H9 (cell line): ENCODE measurements around the gene MPP2. TPM values are rescaled to one million over a fixed set of nuclear protein-coding genes. Genes with fewer than 3 reads are reported as not detected.

Experiments
- DNase-seq: peaks from one replicate; pipeline ENCODE4 v3.0.0-alpha.2; 2017
- H2AFZ ChIP-seq: one replicate; pipeline ENCODE4 v1.6.1; 2013; ENCODE audit warnings: mild to moderate bottlenecking, low read length, control low read depth, moderate library complexity
- H2AK5ac ChIP-seq: 2 replicates; pipeline ENCODE4 v1.6.1; 2013; ENCODE audit warnings: low read length, control low read depth, mixed read lengths; ENCODE audit not compliant: insufficient read length
- H2BK120ac ChIP-seq: one replicate; pipeline ENCODE4 v1.6.1; 2013; ENCODE audit warnings: low read depth, mild to moderate bottlenecking, low read length, control low read depth, inconsistent platforms; ENCODE audit not compliant: poor library complexity, severe bottlenecking
- H2BK12ac ChIP-seq: 2 replicates; pipeline ENCODE4 v1.6.1; 2013; ENCODE audit warnings: low read length, control low read depth, mixed read lengths, low read depth; ENCODE audit not compliant: insufficient read length
- H2BK15ac ChIP-seq: 2 replicates; pipeline ENCODE4 v1.6.1; 2013; ENCODE audit warnings: low read depth, low read length, control low read depth
- H2BK20ac ChIP-seq: one replicate; pipeline ENCODE4 v1.6.1; 2013; ENCODE audit warnings: low read depth, mild to moderate bottlenecking, low read length, control low read depth, inconsistent platforms; ENCODE audit not compliant: poor library complexity, severe bottlenecking
- H2BK5ac ChIP-seq: 2 replicates; pipeline ENCODE4 v1.6.1; 2013; ENCODE audit warnings: low read length, control low read depth, mixed read lengths; ENCODE audit not compliant: insufficient read length
- H3K14ac ChIP-seq: 2 replicates; pipeline ENCODE4 v1.6.1; 2013; ENCODE audit warnings: low read length, control low read depth; ENCODE audit not compliant: insufficient read depth
- H3K18ac ChIP-seq: 2 replicates; pipeline ENCODE4 v1.6.1; 2013; ENCODE audit warnings: low read depth, mild to moderate bottlenecking, mixed read lengths, low read length, control low read depth; ENCODE audit not compliant: insufficient read length
- H3K23ac ChIP-seq: 2 replicates; pipeline ENCODE4 v1.6.1; 2013; ENCODE audit warnings: low read length, control low read depth, mixed read lengths, low read depth; ENCODE audit not compliant: insufficient read length
- H3K23me2 ChIP-seq: 2 replicates; pipeline ENCODE4 v1.6.1; 2013; ENCODE audit warnings: low read depth, mild to moderate bottlenecking, mixed read lengths, low read length, control low read depth; ENCODE audit not compliant: insufficient read length, poor library complexity, severe bottlenecking
- H3K27ac ChIP-seq: 2 replicates; pipeline ENCODE4 v1.5.1; 2013; ENCODE audit warnings: low read length, control low read depth, mixed read lengths, low read depth; ENCODE audit not compliant: insufficient read length
- H3K27me3 ChIP-seq: 2 replicates; pipeline ENCODE4 v1.6.1; 2013; ENCODE audit warnings: low read length, control low read depth, inconsistent platforms; ENCODE audit not compliant: insufficient read depth
- H3K4ac ChIP-seq: 2 replicates; pipeline ENCODE4 v1.6.1; 2013; ENCODE audit warnings: low read depth, mild to moderate bottlenecking, control low read depth, inconsistent platforms, low read length, moderate library complexity
- H3K4me1 ChIP-seq: 2 replicates; pipeline ENCODE4 v1.6.1; 2013; ENCODE audit warnings: low read length, control low read depth, inconsistent platforms; ENCODE audit not compliant: insufficient read depth
- H3K4me2 ChIP-seq: 2 replicates; pipeline ENCODE4 v1.6.1; 2013; ENCODE audit warnings: low read length, control low read depth, mixed read lengths; ENCODE audit not compliant: insufficient read length, insufficient read depth
- H3K56ac ChIP-seq: 2 replicates; pipeline ENCODE4 v1.6.1; 2013; ENCODE audit warnings: low read depth, mild to moderate bottlenecking, mixed read lengths, low read length, control low read depth; ENCODE audit not compliant: insufficient read length
- H3K79me1 ChIP-seq: 2 replicates; pipeline ENCODE4 v1.6.1; 2013; ENCODE audit warnings: low read depth, mild to moderate bottlenecking, moderate library complexity, low read length, control low read depth, inconsistent platforms; ENCODE audit not compliant: insufficient read depth, poor library complexity, severe bottlenecking
- H3K79me2 ChIP-seq: 2 replicates; pipeline ENCODE4 v1.6.1; 2013; ENCODE audit warnings: low read length, control low read depth, inconsistent platforms; ENCODE audit not compliant: insufficient read depth
- H3K9ac ChIP-seq: 2 replicates; pipeline ENCODE4 v1.6.1; 2013; ENCODE audit warnings: low read length, control low read depth, mixed read lengths; ENCODE audit not compliant: insufficient read length; ENCODE audit errors: extremely low read depth
- H3K9me3 ChIP-seq: one replicate; pipeline ENCODE4 v1.6.1; 2013; ENCODE audit warnings: low read depth, low read length, inconsistent platforms; ENCODE audit not compliant: control insufficient read depth
- H3T11ph ChIP-seq: one replicate; pipeline ENCODE4 v1.6.1; 2013; ENCODE audit warnings: mild to moderate bottlenecking, low read length, control low read depth, inconsistent platforms
- H4K20me1 ChIP-seq: one replicate; pipeline ENCODE4 v1.6.1; 2013; ENCODE audit not compliant: control insufficient read depth, insufficient read length, insufficient read depth
- H4K5ac ChIP-seq: 2 replicates; pipeline ENCODE4 v1.6.1; 2013; ENCODE audit warnings: low read depth, mild to moderate bottlenecking, mixed read lengths, low read length, control low read depth; ENCODE audit not compliant: insufficient read length
- H4K8ac ChIP-seq: replicated peaks from 2 replicates; pipeline ENCODE4 v1.6.1; 2013; ENCODE audit warnings: low read length, control low read depth, mixed read lengths, low read depth; ENCODE audit not compliant: insufficient read length
- H4K91ac ChIP-seq: 2 replicates; pipeline ENCODE4 v1.6.1; 2013; ENCODE audit warnings: low read depth, mild to moderate bottlenecking, moderate library complexity, mixed read lengths, low read length, control low read depth; ENCODE audit not compliant: insufficient read length
- H3K27ac Mint-ChIP-seq, 3 experiments: 2 replicates in 2 of 3; 3 replicates in 1 of 3; pipeline ENCODE4 v1.8.0; 2020 to 2021; ENCODE audit warnings: mixed read lengths in 3 of 3, mild to moderate bottlenecking in 1 of 3, moderate library complexity in 1 of 3
- H3K27me3 Mint-ChIP-seq: 2 replicates; pipeline ENCODE4 v1.8.0; 2021; ENCODE audit warnings: low read depth, mild to moderate bottlenecking, moderate library complexity, mixed read lengths
- H3K36me3 Mint-ChIP-seq, 3 experiments: 2 replicates in 2 of 3; 3 replicates in 1 of 3; pipeline ENCODE4 v1.8.0; 2020 to 2021; ENCODE audit warnings: low read depth in 3 of 3, mixed read lengths in 3 of 3; ENCODE audit not compliant: insufficient read depth in 1 of 3
- H3K4me1 Mint-ChIP-seq, 2 experiments: 2 replicates each; pipeline ENCODE4 v1.8.0; 2020; ENCODE audit warnings: mixed read lengths in 2 of 2
- H3K4me3 Mint-ChIP-seq, 2 experiments: 2 replicates in 1 of 2; 3 replicates in 1 of 2; pipeline ENCODE4 v1.8.0; 2020 to 2021; ENCODE audit warnings: mild to moderate bottlenecking in 2 of 2, mixed read lengths in 2 of 2, moderate library complexity in 1 of 2
- H3K9me3 Mint-ChIP-seq, 2 experiments: 2 replicates in 1 of 2; 3 replicates in 1 of 2; pipeline ENCODE4 v1.8.0; 2020; ENCODE audit warnings: mild to moderate bottlenecking in 2 of 2, mixed read lengths in 2 of 2, moderate library complexity in 1 of 2
- CTCF ChIP-seq: fragments of 200-600 bp; sonication (generic); conservative IDR thresholded peaks from 3 replicates; pipeline ENCODE4 v1.8.0; 2021; ENCODE audit warnings: antibody characterized with exemption, mild to moderate bottlenecking
- WGBS: extraction: QIAGEN DNeasy Blood & Tissue Kit; methylation state at CpG from one replicate; pipeline ENCODE4 v1.1.7; 2013; ENCODE audit warnings: missing lambda C conversion rate, low lambda C conversion rate, mixed read lengths; ENCODE audit not compliant: insufficient read length; ENCODE audit errors: extremely low coverage; 5-methylcytosine and 5-hydroxymethylcytosine counted together
- total RNA-seq: library from RNA; stranded (reverse); gene quantifications from 2 replicates; pipeline ENCODE4 v1.2.1, GENCODE V29; 2021

MPP2 gene
- total RNA-seq, 1 experiment from 2014 or later, result 16.3 TPM

GRCh38 chr17:43945074-43945829, 37.9 kb upstream of the MPP2 start:
- no peak overlapping the region for H3K4ac ChIP-seq
- no peaks in the 10 kb centered on the region for H3K79me1 ChIP-seq
- no peak overlapping the region for H3K27ac Mint-ChIP-seq
- H2BK20ac ChIP-seq, result no peak overlapping the region
- no peak overlapping the region for H4K91ac ChIP-seq
- H3K18ac ChIP-seq, result no peak overlapping the region
- no peak for DNase-seq
- H3K4me2 ChIP-seq, result no peak overlapping the region
- H3K9me3 Mint-ChIP-seq, result no peaks in the 10 kb centered on the region
- H3K4me3 Mint-ChIP-seq, result no peak overlapping the region
- no peak for TF ChIP-seq CTCF
- H3K56ac ChIP-seq, result no peak overlapping the region
- no peak overlapping the region for H3K27ac ChIP-seq
- WGBS, result no CpG with 5 or more reads among the region's 12 CpGs
- H3K36me3 Mint-ChIP-seq, result no peaks in the 10 kb centered on the region
- no peak overlapping the region for H2AFZ ChIP-seq
- H2BK12ac ChIP-seq, result no peak overlapping the region
- no peak overlapping the region for H3K14ac ChIP-seq
- no peaks in the 10 kb centered on the region for H3K9me3 ChIP-seq
- H3K9ac ChIP-seq, result no peak overlapping the region
- H3K23ac ChIP-seq, result no peak overlapping the region
- H3K4me1 ChIP-seq, result no peaks in the 10 kb centered on the region
- H3K79me2 ChIP-seq, result no peaks in the 10 kb centered on the region
- H3K27me3 Mint-ChIP-seq, result peaks cover 12% of the 10 kb centered on the region
- no peaks in the 10 kb centered on the region for H3K27me3 ChIP-seq
- no peak overlapping the region for H2BK120ac ChIP-seq
- H4K5ac ChIP-seq, result no peak overlapping the region
- H3K4me1 Mint-ChIP-seq, result peaks cover 18 to 22% of the 10 kb centered on the region in 2 experiments
- H2BK5ac ChIP-seq, result no peak overlapping the region
- no peaks in the 10 kb centered on the region for H4K20me1 ChIP-seq
- H3K23me2 ChIP-seq, result no peaks in the 10 kb centered on the region
- H3T11ph ChIP-seq, result no peak overlapping the region
- H2BK15ac ChIP-seq, result no peak overlapping the region
- H2AK5ac ChIP-seq, result no peak overlapping the region
- H4K8ac ChIP-seq, result no peak overlapping the region
